Sigmoid colon (tissue), 7 donors: ENCODE measurements around the gene ARL4C. TPM values are rescaled to one million over a fixed set of nuclear protein-coding genes. Genes with fewer than 3 reads are reported as not detected.
A peak's percentile ranks its signal among the peaks of the same experiment; 100 is the strongest.

ENCODE experiments used
- DNase-seq: peaks from one replicate; pipeline ENCODE4 v3.0.0-alpha.2; 2019
- H3K27ac ChIP-seq, 4 donors: fragments of 200-600 bp; sonication (generic); one replicate each; pipeline ENCODE4 v1.5.1; 2016 to 2019; ENCODE audit warnings: mild to moderate bottlenecking in 1 of 4
- H3K27me3 ChIP-seq, 3 donors: fragments of 200-600 bp; sonication (generic); one replicate each; pipeline ENCODE4 v1.5.1; 2019; ENCODE audit warnings: mild to moderate bottlenecking in 1 of 3
- H3K36me3 ChIP-seq, 4 donors: fragments of 200-600 bp; sonication (generic); one replicate each; pipeline ENCODE4 v1.5.1; 2016 to 2019
- H3K4me1 ChIP-seq, 4 donors: fragments of 200-600 bp; sonication (generic); one replicate each; pipeline ENCODE4 v1.5.1; 2017 to 2019
- H3K4me3 ChIP-seq, 4 donors: fragments of 200-600 bp; sonication (generic); one replicate each; pipeline ENCODE4 v1.5.1; 2017 to 2019; ENCODE audit warnings: mild to moderate bottlenecking in 2 of 4, moderate library complexity in 1 of 4
- H3K9me3 ChIP-seq, 4 donors: fragments of 200-600 bp in 3 of 4; sonication (generic) in 3 of 4; one replicate each; pipeline versions ENCODE4 v1.5.1 to v1.6.1; 2013 to 2019
- CTCF ChIP-seq, 4 experiments: fragments of 450-650 bp in 3 of 4; fragments of 200-600 bp in 1 of 4; IDR thresholded peaks; one replicate each; pipeline ENCODE4 v1.5.1; 2016 to 2019; ENCODE audit warnings: antibody characterized with exemption in 4 of 4, mild to moderate bottlenecking in 3 of 4, moderate library complexity in 2 of 4
- EP300 ChIP-seq, 4 donors: sonication (generic); formaldehyde crosslinking; IDR thresholded peaks; one replicate each; pipeline ENCODE4 v1.6.1; 2017; ENCODE audit warnings: antibody characterized with exemption in 4 of 4
- POLR2A ChIP-seq, 2 donors: fragments of 450-650 bp; IDR thresholded peaks; one replicate each; pipeline ENCODE4 v1.6.1; 2016; ENCODE audit warnings: antibody characterized with exemption in 2 of 2, mild to moderate bottlenecking in 2 of 2, moderate library complexity in 2 of 2
- POLR2AphosphoS5 ChIP-seq, 4 donors: sonication (generic); formaldehyde crosslinking; IDR thresholded peaks; one replicate each; pipeline ENCODE4 v1.6.1; 2017; ENCODE audit warnings: antibody characterized with exemption in 4 of 4
- WGBS, 2 donors: extraction: QIAGEN DNeasy Blood & Tissue Kit; methylation state at CpG; one replicate each; pipeline ENCODE4 v1.1.7; 2013; 5-methylcytosine and 5-hydroxymethylcytosine counted together
- intact Hi-C: fragments of 100-400 bp; cut with DNase I; formaldehyde crosslinking; loops from one replicate; pipeline ENCODE4 v1.15.1; 2023
- polyA plus RNA-seq, 3 donors: library from polyadenylated mRNA; stranded (reverse); fragments of 200-250 nt; gene quantifications; one replicate each; pipeline ENCODE4 v1.2.3, GENCODE V29; 2013
- total RNA-seq, 4 donors: library from RNA; depleted of rRNA; stranded (reverse); fragments of >200 nt; gene quantifications; one replicate each; pipeline ENCODE4 v1.1.0, GENCODE V29; 2016
- donor health status: healthy with polysubstance abuse.
- donor health status: Bipolar disorder and iron deficiency.
- donor health status: healthy.

ARL4C gene
- total and polyA plus RNA-seq, 7 donors: 4.8 to 15.8 (median 8.3) TPM

- intact Hi-C loops: no loop called here
- H3K27ac ChIP-seq: peak overlapping the region in 1 of 4 donors; percentile 23
- H3K36me3 ChIP-seq: no peaks in the 10 kb centered on the region
- WGBS, 2 donors: 95 to 96% methylated on average over 6 of the region's 6 CpGs
- TF ChIP-seq POLR2AphosphoS5 (IDR thresholded peaks at IDR 0.05) (no peak), POLR2A (IDR thresholded peaks at IDR 0.05) (no peak), CTCF (IDR thresholded peaks at IDR 0.05) (no peak), EP300 (IDR thresholded peaks at IDR 0.05) (no peak)
- H3K4me1 ChIP-seq: peaks cover 0 to 17% (median 5%) of the 10 kb centered on the region in 4 donors
- no peak for DNase-seq
- no peak overlapping the region for H3K4me3 ChIP-seq
- H3K9me3 ChIP-seq: no peaks in the 10 kb centered on the region
- no peaks in the 10 kb centered on the region for H3K27me3 ChIP-seq
Measured at GRCh38 chr2:234447189-234447588, 49.7 kb downstream of the ARL4C start.

DNA sequence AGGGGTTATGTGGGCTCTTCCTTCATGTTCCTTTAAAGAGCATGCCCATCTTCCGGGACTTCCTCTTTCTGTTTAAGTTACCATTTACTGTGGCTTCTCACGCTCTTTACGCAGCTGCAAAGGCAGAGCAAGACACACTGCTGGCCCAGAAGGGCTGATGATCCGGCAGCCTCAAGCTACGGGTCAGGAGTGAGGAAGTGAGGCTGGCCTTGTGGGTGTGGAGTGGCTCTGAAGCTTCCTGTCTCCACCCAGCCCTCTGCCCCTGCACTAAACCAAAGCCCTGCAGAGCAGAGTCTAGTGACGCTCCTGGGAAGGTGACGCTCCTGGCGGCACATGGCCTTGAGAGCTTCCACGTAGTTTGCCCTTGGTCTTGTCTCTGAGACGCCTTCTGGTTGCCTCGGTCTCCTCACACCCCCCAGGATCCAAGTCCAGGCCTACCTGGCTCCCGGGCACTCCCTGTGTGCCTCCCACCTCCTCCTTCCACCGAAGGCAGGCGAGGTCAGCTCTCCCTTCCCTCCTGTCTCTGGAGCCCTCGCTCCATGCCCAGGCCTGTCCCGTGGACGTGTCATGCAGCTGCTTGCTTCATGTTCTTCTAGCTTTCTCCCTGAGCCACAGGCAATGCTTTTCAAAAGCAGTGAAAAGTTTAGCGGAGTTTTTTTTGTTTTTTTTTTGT lies 50.3 kb downstream of the ARL4C start:
- intact Hi-C loops: no loop called here
- no peaks in the 10 kb centered on the region for H3K9me3 ChIP-seq
- H3K27me3 ChIP-seq: no peaks in the 10 kb centered on the region
- no peaks in the 10 kb centered on the region for H3K36me3 ChIP-seq
- H3K4me1 ChIP-seq: peaks cover 0 to 17% (median 5%) of the 10 kb centered on the region in 4 donors
- WGBS, 2 donors: 48 to 65% methylated on average over 18 of the region's 18 CpGs
- H3K27ac ChIP-seq: peak overlapping the region in 3 of 4 donors; percentile 23 to 56 (median 39)
- no peak overlapping the region for H3K4me3 ChIP-seq
- TF ChIP-seq POLR2AphosphoS5 (IDR thresholded peaks at IDR 0.05) (peak in 2 of 4 donors; percentile 12 to 39), CTCF (IDR thresholded peaks at IDR 0.05) (no peak), EP300 (IDR thresholded peaks at IDR 0.05) (no peak)
- peak; percentile 83 for DNase-seq

- H3K27ac ChIP-seq: peak overlapping the region in 3 of 4 donors; percentile 37 to 56 (median 39)
- peaks cover 0 to 17% (median 5%) of the 10 kb centered on the region in 4 donors for H3K4me1 ChIP-seq
- 34 to 61% methylated on average over 10 of the region's 10 CpGs for WGBS, 2 donors
- no peaks in the 10 kb centered on the region for H3K36me3 ChIP-seq
- H3K9me3 ChIP-seq: no peaks in the 10 kb centered on the region
- DNase-seq: no peak
- no peaks in the 10 kb centered on the region for H3K27me3 ChIP-seq
- intact Hi-C loops: no loop called here
- TF ChIP-seq POLR2AphosphoS5 (IDR thresholded peaks at IDR 0.05) (peak in 1 of 4 donors; percentile 15), POLR2A (IDR thresholded peaks at IDR 0.05) (no peak)
- H3K4me3 ChIP-seq: no peak overlapping the region
Measured at GRCh38 chr2:234444893-234445292, 52.0 kb downstream of the ARL4C start.

- DNase-seq: no peak
- H3K27me3 ChIP-seq: no peaks in the 10 kb centered on the region
- TF ChIP-seq POLR2AphosphoS5 (IDR thresholded peaks at IDR 0.05) (no peak), CTCF (IDR thresholded peaks at IDR 0.05) (no peak), EP300 (IDR thresholded peaks at IDR 0.05) (no peak), POLR2A (IDR thresholded peaks at IDR 0.05) (no peak)
- intact Hi-C loops: no loop called here
- H3K36me3 ChIP-seq: no peaks in the 10 kb centered on the region
- peak overlapping the region in 1 of 4 donors; percentile 56 for H3K27ac ChIP-seq
- no peaks in the 10 kb centered on the region for H3K9me3 ChIP-seq
- 90 to 91% methylated on average over 4 of the region's 4 CpGs for whole genome bisulfite sequencing, 2 donors
- H3K4me3 ChIP-seq: no peak overlapping the region
- peaks cover 0 to 17% (median 5%) of the 10 kb centered on the region in 4 donors for H3K4me1 ChIP-seq
Measured at GRCh38 chr2:234444242-234444730, 52.6 kb downstream of the ARL4C start.
